GM18873 (cell line): Measurements from ENCODE around the gene METTL5.
"Not testable (repeated sequence)": the region's sequence is repeated elsewhere in the genome, so short reads cannot be mapped to it uniquely, and the experiment has no call there.

ENCODE experiments used
- ATAC-seq: cut with Tn5 transposase; IDR thresholded peaks from one replicate; pipeline ENCODE4 v1.9.1; 2021; ENCODE audit warnings: mild to moderate bottlenecking, moderate library complexity, moderate number of reproducible peaks; ENCODE audit not compliant: unreplicated experiment, low FRiP score

METTL5 gene

DNA sequence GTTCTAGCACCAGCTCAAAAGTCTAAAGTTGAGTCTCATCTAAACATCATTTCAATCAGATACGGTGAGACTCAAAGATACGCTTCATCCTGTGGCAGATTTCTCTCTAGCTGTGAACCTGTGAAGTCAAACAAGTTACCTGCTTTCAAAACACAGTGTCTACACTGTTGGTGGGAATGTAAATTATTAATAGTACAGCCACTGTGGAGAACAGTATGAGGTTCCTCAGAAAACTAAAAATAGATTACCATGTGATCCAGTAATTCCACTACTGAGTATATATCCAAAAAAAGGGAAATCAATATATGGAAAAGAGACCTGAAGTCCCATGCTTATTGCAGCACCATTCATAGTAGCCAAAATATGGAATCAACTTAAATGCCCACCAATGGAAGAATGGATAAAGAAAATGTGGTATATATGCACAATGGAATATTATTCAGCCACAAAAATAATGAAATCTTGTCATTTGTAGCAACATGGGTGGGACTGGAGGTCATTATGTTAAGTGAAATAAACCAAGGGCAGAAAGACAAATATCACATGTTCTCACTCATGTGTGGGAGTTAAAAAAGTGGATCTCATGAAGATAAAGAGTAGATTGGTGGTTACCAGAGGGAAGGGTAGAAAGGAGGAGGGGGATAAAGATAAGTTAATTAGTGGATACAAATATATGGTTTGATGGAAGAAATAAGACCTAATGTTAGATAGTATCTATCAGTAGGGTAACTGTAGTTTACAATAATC is 14.2 kb upstream of the METTL5 start:
- no peak for ATAC-seq

DNA sequence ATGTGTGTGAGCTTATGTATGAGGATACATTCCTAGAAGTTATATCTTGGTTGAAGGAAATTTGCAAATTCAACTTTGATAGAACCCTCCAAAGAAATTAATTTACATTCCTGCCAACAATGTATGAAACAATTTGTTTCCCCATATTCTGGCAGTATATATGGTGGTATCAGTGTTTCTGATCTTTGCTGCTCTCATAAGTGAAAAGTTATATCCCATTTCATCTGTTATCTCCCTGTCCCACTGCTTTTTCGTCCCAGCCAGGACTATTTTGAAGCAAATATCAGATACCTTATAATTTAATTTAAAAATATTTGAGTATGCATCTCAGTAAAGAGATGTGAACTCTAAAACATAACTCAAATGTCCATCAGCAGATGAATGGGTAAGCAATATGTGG is 9.7 kb upstream of the METTL5 start:
- no peak for ATAC-seq

DNA sequence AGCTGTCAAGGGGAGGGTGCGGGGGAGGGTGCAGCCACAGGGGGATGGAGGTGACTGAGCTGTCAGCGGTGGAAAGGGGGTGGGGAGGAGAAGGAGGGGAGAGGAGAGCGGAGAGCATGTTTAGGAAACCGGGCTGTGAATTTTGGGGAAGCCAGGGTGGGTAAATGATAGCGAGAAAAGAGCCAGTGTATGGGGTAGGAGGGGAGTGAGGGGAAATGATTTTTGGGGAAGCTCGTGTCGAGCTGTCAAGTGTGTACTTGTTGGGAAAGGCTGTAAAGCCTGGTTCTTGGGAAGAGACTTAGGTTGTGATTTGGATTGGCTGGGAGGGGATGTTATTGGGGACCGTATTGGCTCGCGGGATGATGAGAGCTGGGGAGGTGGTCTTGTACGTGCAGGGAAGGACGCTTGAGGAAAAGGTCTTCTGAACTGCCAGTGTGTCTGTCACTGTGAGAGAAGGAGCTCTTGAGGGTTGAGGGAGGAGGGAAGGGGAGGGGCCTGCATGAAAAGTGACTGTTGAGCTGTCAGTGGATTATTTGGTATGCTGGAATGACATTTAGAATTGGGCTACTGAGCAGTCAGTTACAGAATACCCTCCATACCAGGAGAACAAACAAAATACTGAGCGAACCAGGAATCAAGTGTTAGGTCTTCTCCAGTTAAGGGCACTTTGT is 3.6 kb upstream of the METTL5 start:
- ATAC-seq = no peak

DNA sequence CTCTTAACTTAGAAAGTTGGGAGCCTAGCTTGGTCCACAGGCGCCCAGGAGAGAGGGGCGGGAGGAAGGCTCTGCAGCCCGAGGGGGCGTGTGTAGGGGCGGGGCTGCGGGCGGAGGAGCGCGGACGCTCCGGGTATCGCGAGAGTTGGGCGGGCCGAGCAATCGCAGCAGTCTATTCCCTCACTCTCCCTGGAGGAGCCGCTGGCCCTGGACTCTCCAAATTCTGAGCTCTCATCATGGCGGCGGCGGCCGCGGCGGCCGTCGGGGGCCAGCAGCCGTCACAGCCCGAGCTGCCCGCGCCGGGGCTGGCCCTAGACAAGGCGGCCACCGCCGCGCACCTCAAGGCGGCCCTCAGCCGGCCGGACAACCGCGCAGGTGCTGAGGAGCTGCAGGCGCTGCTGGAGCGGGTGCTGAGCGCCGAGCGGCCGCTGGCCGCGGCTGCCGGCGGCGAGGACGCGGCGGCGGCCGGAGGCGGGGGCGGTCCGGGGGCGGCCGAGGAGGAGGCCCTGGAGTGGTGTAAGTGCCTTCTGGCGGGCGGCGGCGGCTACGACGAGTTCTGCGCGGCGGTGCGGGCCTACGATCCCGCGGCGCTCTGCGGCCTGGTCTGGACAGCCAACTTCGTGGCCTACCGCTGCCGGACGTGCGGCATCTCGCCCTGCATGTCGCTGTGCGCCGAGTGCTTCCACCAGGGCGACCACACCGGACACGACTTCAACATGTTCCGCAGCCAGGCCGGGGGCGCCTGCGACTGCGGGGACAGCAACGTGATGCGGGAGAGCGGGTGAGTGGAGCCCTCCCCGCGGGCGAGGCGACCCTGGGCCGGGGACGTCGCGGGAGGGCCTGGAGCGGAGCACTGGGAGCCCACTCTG is 2.8 kb upstream of the METTL5 start, which contains the start of gene UBR3:
UBR3 (plus strand) TSS at position 183 of the 869 bp plus-strand sequence; CDS start at position 237, 54 bp downstream.
- peak; percentile 84 for ATAC-seq

DNA sequence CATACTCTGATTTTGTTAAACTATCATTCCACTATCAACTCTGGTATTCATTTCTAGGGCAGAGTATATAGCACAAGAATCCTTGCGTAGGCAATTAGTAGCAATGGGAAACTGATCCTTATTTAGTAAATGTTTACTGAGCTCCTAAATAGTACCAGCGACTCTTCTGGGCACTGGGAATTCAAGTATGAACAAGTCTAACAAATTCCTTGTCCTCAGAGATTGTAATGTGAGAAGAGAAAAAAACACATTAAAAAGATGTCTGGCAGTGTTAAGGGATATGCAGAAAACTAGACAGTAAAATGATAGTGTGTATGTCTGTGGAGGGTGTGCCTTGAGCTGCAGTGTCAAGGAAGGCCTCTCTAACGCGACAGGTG is 721 bp downstream of the METTL5 start:
- ATAC-seq = no peak

DNA sequence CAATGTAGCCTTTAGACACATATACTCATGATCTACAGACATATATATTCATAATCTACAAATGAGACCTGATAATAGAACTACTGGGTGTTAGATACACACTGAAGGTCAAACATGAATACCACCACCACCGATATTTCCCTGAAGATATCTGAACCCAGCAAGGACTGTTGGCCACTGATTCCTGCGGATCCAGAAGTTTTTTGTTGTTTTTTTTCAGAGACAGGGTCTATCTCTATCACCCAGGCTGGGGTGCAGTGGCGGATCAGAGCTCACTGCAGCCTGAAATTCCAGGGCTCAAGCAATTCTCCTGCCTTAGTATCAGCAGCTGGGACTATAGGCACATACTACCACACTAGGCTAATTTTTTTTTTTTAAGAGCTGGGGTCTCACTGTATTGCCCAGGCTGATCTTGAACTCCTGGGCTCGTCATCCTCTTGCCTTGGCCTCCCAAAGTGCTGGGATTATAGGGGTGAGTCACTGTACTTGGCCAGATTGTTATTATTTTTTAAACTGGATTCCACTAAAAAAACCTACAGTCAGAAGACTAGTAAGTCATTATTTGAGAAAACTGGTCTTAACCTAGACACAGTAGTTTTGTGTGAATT is 1.8 kb downstream of the METTL5 start:
- ATAC-seq = no peak

DNA sequence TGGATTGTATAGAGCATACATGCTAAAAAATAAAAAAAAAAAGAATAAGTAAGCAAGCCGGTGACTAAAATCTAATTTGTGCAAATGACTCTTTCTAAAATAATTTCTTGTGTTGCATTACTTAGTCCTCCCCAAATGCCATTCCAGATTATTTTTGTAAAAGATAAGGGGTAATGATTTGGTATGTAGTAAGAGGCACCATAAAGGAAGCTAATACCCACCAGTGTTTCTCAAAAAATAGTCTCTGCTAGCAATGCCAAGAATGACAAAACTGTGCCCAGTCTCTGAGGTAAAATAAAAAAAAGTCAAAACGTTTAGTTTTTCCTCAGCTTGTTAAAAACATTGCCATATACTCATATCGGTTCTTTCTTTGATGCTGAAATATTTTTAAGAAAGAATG is 2.7 kb downstream of the METTL5 start:
- no peak for ATAC-seq

DNA sequence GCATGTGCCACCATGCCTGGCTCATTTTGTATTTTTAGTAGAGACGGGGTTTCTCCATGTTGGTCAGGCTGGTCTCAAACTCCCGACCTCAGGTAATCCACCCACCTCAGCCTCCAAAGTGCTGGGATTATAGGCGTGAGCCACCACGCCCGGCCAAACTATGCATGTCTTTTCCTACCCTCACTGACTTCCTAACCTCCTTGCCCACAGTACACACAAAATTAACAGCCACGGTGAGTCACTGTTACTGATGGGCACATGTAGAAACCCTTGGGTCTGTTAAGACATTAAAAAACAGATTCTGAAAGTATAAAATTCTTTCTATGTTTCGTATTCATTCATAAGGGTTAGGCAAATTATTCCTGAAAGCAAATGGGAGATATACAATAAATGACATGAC is 4.6 kb downstream of the METTL5 start:
- ATAC-seq = not testable (repeated sequence)

DNA sequence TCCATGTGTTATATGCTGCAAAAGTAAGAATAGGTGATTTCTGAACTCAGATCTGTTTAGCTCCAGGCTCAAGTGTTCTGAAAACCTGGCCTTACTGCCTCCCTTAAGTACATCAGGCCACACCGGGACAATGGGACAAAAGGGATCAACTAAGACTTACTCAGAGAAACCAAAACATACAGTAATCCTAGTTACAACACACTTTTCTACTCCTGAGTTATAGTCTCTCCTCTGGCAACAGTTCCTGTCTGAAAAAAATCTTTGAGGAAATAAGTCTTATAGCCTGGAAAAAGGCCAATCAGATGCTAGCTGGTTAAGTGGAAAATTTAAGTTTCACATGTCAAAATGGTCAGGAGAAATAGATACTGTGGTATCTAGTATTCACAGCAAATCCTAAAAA is 5.6 kb downstream of the METTL5 start:
- ATAC-seq = no peak

DNA sequence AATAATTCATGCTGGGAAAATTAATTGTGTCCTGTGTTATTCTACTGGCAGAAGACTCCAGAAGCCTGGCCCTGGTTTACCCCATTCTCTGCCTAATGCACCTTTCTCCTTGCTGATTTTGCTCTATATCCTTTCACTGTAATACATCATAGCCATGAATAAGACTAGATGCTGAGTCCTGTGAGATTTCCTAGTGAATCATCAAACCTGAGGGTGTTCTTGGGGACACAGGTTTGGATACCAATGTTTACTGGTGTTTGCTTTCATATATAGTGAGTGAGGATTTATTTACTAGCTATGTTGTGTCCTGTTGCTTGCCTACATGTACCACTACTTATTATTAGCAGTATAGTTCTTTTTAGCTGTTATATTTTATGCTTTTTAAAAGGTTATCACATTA is 6.5 kb downstream of the METTL5 start:
- no peak for ATAC-seq

DNA sequence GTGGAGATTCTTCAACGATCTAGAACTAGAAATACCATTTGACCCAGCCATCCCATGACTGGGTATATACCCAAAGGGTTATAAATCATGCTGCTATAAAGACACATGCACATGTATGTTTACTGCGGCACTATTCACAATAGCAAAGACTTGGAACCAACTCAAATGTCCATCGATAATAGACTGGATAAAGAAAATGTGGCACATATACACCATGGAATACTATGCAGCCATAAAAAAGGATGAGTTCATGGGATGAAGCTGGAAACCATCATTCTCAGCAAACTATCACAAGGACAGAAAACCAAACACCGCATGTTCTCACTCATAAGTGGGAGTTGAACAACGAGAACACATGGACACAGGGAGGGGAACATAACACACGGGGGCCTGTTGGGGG is 7.3 kb downstream of the METTL5 start:
- not testable (repeated sequence) for ATAC-seq

DNA sequence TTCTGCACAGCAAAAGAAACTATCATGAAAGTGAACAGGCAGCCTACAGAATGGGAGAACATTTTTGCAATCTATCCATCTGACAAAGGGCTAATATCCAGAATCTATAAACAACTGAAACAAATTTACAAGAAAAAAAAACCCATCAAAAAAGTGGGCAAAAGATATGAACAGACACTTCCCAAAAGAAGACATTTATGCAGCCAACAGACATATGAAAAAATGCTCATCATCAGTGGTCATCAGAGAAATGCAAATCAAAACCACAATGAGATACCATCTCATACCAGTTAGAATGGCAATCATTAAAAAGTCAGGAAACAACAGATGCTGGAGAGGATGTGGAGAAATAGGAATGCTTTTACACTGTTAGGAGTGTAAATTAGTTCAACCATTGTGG is 7.7 kb downstream of the METTL5 start:
- ATAC-seq = not testable (repeated sequence)

DNA sequence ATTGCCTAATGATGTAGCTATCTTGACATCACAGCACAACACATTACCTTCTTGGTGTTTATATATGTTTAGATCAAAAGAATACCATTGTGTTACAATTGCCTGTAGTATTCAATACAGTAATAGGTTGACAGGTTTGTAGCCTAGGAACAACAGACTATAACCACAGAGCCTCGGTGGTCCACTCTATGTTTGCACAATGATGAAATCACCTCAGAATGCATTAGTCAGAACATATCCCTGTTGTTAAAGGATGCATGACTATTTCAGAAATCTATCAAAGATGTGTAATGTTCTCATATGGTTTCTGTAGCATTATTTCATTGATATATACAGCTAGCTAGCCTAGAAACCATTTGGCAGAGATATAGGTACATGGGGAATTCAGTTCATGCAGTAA is 8.9 kb downstream of the METTL5 start:
- no peak for ATAC-seq

DNA sequence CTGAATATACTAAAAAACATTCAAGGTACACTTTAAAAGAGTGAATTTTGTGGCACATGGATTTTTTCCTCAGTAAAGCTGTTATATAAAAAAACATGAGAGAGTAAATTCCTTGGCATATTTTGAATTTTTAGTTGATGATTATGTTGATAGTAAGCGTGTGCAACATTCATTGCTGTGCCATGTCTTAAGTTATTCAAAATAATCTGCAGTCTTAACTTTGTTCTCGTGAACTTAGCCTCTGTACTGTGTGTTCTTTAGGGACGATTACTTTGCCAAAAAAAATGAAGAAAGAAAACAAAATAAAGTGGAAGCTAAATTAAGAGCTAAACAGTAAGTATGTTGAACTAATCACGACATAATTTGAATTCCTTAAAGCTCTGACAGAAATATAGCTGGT is 16.5 kb downstream of the METTL5 start:
- no peak for ATAC-seq

DNA sequence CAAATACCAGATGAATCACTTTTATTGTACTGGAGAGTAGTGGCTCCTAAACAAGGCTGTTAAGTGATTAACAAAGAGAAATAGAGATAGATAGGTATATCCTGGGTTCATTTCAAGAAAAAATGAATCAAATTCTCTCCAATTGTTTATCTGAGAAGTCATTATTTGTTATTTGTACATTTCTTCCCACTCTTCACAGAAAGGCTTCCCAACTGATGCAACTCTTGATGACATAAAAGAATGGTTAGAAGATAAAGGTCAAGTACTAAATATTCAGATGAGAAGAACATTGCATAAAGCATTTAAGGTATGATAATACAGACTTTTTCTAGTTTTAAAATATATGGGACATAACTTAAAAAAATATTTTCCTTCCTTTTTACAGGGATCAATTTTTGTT is 18.1 kb downstream of the METTL5 start:
- ATAC-seq = no peak

DNA sequence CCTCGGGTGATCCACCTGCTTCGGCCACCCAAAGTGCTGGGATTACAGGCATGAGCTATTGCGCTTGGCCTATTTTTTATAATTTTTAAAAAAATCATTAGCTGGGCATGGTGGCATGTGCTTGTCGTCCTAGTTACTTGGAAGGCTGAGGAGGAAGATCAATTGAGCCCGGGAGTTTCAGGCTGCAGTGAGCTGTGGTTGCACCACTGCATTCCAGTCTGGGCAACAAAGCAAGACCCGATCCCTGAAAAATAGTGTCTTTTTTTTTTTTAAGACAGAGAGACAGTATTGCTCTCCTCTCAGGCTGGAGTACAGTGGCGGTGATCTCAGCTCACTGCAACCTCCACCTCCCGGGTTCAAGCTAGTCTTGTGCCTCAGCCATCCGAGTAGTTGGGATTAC is 21.2 kb downstream of the METTL5 start:
- ATAC-seq = no peak

DNA sequence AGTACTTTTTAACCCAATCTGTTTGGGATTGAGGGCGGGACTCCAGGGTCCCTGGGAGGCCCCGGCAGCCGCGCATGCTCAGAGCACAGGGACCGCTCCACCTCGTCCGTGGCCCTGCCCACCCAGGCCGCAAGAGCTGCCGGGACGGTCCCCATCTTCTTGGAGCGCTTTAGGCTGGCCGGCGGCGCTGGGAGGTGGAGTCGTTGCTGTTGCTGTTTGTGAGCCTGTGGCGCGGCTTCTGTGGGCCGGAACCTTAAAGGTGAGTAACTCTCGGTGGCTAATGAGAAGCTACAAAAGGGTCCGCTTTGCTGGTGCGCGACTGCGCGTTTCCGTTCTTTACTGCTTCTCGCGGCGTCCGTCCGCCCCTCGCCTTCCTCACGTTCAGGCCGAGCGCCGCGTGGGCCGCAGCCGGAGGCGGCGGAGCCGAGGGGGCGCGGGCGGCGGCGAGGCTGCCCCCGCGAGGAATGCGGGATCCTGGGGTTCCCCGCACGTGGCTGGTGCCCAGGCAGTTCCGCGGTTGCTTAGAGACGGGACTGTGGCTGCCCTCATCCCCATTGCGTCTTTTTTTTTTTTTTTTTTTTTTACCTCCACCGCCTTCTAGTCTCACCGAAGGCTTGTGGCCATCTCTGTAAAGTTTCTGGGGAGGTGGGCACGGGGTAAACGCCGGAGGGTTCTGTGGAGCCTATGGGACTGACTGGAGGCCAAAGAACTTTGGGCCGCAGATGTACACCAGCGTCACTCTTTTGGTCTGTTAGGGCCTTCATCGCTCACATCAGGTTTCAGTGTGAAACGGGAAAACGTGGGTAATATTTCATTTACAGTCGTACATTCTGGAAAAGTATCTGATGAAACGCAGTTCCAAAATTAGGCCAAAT is 25.8 kb downstream of the METTL5 start, which contains the start of gene SSB:
SSB (plus strand) TSS at position 154 of the 875 bp plus-strand sequence. CDS start 2,090 bp downstream, outside the sequence.
- ATAC-seq = peak; percentile 90

DNA sequence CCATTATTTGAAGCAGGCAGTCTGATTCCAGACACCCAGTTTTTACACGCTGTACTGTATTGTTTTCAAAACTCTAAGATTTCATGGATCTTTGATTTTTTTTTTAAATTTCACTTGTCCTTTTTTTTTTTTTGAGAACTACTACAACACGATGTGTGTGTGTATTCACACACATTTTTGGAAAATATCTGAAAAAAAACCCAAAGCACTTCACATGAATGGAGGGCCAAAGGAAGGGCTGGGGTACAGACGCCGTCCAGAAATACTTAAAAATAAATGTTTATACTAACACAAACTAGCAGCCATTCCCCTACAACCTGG is 26.3 kb downstream of the METTL5 start:
- ATAC-seq = no peak

DNA sequence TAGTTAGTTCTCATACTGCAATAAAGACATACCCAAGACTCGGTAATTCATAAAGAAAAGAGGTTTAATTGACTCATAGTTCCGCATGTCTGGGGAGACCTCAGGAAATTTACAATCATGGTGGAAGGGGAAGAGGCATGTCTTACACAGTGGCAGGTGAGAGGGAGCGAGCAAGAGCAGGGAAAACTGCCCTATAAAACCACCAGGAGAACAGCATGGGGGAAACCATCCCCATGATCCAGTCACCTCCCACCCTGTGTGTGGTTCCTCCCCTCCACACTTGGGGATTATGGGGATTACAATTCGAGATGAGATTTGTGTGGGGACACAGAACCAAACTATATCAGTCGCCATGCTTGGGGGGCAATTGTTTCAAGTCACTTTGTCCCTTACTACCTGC is 27.1 kb downstream of the METTL5 start:
- no peak for ATAC-seq

DNA sequence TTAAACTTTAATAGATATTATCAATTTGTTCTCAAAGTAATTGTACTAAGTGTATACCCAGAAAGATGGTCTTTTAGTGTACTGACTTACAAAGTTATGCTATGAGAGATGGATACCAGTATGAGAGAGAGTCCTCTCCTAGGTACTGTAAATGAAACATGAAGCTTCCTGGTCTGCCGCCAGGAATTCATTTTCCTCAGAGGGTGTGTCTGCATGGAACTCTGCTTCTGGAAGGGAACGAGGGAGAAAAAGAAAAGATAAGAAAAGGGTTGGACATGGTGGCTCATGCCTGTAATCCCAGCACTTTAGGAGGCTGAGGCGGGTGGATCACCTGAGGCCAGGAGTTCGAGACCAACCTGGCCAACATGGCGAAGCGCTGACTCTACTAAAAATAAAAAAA is 28.3 kb downstream of the METTL5 start:
- ATAC-seq = no peak
